ENCODE data around the gene DENND1A.

GRCh38 chr9:123364241-123364824, 565.6 kb downstream of the DENND1A start:
- no peak for TF ChIP-seq TCF7 (CRISPR knock-in tag; IDR thresholded peaks at IDR 0.05; ENCODE audit: low read depth)
- TF ChIP-seq CTCF (IDR thresholded peaks at IDR 0.05) = no peak
- no peak for TF ChIP-seq ATF2 (CRISPR knock-in tag; IDR thresholded peaks at IDR 0.05; ENCODE audit: borderline replicate concordance, low read depth)
